Measurements from ENCODE around the gene ARHGEF4.

- TF ChIP-seq JUND (IDR thresholded peaks at IDR 0.05) = no peak
- no peak for TF ChIP-seq CTCF (IDR thresholded peaks at IDR 0.05 in 2 of 3, conservative IDR thresholded peaks at IDR 0.05 in 1 of 3; ENCODE audit: borderline replicate concordance in 1 of 3, insufficient read depth in 1 of 3, low read depth in 2 of 3, low read length in 2 of 3)
- no peak for TF ChIP-seq EZH2 (IDR thresholded peaks at IDR 0.05)
- TF ChIP-seq REST (IDR thresholded peaks at IDR 0.05; ENCODE audit: low read depth) = no peak
Measured at GRCh38 chr2:130814931-130815680, 21.6 kb upstream of the ARHGEF4 start.

Measured in HCT116 (cell line).